ENCODE measurements around the gene BBC3.
"Not testable (repeated sequence)": the region's sequence is repeated elsewhere in the genome, so short reads cannot be mapped to it uniquely, and the experiment has no call there.

Gene BBC3

DNA sequence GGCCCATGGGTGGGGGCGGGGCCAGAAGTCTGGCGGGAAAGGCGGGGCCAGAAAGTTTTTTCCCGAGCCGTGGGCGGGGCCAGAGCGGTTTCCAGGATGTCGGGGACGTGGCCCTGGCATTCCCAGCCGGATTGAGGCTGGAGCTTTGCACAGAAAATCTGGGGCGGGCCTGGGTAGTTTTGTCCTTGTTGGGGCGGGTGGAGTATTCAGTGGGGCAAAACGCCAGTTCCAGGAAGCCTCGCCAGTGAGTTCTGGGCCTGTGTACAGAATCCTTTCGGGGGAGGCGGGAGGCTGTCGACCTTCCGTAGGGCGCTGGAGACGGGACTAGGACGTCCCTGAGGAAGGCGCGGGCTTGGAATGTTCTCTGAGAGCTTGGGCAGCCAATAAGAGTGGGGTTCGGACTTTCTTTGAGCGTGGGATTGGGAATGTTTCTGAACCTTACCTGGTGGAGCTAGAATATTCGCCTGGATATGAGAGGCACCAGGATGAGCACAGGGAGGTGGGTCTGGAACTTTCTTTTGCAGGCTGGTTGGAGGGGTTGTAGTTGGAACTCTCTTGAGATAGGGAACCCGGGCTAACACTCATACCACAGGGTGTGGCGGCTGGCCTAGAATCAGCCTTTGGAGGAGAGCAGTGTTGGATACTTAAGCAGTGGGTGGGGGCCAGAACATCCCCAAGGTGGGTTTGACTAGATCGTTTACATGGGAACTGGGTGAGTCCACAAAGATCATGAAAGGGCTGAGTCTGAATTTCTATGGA lies 26.6 kb upstream of the BBC3 start:
- DNase-seq, result no peak

DNA sequence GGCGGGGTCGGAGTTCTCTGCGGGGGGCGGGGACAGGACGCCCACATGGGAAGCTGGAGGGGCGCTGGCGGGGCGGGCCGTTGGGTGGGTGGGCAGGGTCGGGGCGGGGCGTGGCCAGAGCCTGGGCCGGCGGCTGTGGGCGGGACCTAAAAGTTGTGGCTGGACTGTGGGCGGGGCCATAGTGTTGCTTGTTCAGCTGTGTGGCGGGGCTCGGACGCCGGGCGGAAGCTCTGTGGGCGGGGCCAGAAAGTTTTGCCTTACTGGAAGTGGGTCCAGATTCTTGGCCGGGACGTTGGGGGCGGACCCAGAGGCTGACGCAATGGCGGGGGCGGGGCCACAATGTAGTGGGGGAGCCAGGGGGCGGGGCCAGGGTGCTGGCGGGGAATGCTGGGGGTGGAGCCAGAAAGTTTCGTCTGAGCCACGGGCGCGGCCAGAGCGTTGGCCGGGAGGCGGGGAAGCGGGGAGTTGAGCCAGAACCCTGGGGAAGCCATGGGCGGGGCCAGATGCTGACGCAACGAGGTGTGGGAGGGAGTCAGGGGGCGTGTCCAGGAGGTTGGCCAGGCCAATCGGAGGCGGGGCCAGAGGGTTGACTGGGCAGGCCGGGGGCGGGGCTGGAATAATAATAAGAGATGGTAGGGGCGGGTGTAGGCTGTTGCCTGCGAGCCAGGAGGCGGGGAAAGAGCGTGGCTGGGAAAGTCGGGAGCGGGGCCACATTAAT lies 25.9 kb upstream of the BBC3 start:
- DNase-seq, result peak; percentile 99

DNA sequence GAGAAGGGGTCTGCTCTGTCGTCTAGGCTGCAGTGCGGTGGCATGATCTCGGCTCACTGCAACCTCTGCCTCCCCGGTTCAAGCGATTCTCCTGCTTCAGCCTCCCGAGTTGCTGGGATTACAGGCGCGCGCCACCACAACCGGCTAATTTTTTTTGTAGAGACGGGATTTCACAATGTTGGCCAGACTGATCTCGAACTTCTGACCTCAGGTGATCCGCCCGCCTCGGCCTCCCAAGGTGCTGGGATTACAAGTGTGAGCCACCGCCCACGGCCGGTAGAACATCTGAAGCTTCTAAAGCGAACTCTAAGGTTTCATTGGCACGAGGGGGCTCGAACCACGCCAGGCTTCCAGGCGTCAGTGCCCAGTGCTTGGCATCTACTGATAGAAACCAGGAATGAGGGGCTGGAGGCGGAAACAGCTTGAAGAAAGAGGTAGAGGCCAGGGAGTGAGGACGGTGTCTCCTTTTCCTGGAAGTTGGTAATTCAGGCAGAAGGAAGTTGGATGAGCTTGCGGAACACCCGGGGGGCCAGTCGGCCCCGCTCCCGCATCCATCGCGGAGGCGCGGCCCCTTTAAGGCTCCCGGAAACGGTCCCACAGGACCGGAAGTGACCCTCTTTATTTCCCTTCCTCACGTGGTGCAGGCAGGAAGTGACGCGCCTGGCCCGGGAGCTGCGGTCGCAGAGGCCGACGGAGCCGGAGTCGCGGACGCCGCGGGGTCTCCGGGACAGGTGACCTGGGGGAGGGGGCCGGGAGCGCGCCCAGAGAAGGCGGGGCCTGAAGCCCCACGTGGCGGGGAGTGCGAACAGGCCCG lies 25.1 kb upstream of the BBC3 start, which contains the start of gene CCDC9:
Gene CCDC9, plus strand, starts transcription at position 647 of the 814 bp plus-strand sequence. CDS start 1,876 bp downstream, outside the sequence.
- DNase-seq, result peak; percentile 97

DNA sequence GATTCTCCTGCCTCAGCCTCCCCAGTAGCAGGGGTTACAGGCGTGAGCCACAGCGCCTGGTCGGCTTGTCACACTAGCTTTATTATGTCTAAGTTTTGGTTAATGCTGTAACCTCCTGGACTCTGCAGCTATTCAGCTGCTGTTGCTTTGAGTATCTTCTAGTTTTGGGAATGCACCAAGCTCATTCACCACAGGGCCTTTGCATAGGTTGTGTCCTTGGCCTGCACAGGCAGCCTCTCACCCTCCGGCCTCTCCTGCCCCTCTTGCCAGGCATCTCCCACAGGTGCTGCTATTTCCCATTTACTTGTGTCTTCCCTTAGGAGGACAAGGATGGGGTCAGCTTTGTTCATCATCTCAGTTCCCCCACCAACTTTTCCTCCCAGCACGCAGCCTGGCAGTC lies 23.0 kb upstream of the BBC3 start:
- no peak for DNase-seq

DNA sequence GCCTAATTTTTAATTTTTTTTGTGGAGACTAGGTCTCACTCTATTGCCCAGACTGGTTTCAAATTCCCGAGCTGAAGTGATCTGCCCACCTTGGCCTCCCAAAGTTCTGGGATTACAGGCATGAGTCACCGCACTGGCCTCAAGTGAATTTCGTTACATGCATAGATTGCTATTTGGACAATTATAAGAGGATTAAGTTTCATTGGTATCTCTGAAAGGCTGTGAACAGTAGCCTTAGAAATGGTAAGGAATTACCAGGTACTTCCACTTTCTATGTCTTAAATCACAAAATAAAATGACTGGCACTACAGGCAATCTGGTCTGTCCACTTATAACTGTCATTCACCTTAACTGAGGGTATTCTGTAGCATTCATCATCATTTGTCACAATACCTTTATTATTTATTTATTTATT lies 22.5 kb upstream of the BBC3 start:
- no peak for DNase-seq

DNA sequence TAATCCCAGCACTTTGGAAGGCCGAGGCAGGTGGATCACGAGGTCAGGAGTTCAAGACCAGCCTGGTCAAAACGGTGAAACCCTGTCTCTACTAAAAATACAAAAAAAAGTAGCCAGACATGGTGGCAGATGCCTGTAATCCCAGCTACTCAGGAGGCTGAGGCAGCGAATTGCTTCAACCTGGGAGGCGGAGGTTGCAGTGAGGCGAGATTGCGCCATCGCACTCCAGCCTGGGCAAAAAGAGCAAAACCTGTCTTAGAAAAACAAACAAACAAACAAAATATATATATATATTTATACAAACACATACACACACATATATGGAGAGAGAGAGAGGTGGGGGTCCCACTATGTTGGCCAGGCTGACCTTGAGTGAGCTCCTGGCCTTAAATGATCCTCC lies 22.0 kb upstream of the BBC3 start:
- DNase-seq, result not testable (repeated sequence)

DNA sequence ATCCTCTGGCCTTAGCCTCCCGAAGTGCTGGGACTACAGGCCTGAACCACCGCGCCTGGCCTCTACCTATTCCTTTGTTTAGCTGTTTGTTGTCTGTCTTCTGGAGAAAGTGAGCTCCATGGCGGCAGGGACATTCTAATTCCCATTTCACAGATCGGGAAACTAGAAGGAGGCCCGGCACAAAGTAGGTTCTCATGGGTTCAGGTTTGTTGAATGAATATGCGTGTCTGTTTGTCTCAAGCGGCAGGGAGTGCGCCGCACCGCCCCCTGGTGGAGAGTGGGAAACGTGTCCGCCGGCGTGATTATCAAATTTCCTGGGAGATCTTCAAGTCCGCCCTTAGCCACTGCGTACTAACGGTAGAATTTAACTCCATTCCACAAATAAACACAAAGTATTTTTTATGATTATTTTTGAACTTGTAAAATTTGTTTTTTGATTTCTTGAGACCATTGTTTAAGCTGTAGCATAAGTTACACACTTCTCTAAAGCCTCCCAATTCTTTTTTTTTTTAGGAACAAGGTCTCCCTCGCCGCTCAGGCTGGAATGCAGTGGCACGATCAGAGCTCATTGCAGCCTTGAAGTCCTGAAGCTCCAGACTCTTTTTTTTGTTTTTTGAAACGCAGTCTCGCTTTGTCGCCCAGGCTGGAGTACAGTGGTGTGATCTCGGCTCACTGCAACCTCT lies 16.4 kb upstream of the BBC3 start:
- peak; percentile 93 for DNase-seq

DNA sequence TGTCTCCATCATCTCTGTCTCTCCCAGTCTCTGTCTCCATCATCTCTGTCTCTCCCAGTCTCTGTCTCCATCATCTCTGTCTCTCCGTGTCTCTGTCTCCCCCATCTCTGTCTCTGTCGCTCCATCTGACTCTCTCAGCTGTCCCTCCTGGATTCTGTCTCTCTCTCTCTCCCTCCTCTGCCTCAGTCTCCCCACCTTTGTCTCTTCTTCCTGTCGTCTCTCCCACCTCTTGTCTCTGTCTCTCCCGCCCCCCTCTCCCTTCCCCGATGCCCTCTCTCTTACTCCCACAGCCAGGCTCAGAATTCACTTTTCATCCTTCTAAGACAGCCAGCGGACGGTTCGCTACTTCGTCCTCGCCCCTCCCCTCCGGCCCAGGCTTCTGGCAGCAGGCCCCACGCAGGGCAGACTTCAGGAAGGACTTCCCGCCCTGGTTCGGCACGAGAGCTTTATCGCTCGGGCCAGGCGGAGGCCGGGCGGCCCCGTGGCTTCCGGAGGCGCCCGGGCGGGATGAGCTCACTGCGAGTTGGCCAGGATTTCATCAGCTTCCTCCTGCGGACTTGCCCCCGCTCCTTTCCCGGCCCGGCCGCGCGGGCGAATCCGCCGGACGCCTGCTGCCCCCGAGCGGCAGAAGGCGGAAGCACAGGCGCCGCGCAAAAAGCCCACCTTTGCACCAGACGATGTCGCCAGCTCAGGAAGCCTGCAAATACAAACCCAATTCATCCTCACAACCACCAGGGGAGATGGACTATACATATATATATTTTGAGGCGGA lies 13.0 kb upstream of the BBC3 start:
- peak; percentile 96 for DNase-seq

DNA sequence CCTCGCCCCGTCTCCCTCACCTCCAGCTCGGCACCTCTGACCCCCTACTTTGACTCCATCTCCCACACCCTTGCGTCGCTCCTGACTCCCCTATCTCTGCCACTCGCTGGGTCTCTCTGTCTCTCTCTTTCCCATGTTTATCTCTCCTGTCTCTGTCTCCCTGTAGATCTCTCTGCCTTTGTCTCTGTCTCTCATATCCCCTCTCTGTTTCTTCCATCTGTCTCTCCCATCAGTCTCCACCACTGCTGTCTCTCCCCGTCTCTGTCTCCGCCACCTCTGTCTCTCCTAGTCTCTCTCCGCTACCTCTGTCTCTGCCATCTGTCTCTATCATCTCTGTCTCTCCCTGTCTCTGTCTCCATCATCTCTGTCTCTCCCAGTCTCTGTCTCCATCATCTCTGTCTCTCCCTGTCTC lies 12.4 kb upstream of the BBC3 start:
- no peak for DNase-seq

DNA sequence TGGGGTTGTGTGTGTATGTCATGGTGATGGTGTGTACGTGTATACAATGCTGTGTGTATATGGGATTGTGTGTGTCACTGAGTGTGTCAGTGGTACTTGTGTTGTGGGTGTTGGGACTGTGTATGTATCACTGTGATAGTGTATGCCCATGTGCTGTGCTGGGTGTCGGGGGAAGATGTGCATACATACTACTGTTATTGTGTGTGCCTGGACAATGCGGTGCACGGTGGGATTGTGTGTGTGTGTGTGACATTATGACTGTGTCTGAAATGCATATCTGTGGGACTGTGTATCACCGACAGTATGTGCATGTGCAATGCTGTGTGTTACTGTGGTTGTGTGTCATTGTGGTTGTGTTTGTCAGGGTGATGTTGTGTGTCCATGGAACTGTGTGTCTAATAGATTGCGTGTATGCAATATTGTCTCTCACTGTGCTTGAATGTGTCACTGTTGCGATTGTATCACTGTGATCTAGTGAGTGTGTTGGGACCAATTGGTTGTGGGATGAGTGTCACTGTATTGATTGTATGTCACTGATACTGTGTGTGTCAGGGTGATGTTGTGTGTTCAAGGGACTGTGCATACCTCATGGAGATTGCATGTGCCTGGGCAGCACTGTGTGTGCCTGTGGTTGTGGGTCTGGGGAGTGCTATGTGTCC lies 11.0 kb upstream of the BBC3 start:
- DNase-seq, result no peak

DNA sequence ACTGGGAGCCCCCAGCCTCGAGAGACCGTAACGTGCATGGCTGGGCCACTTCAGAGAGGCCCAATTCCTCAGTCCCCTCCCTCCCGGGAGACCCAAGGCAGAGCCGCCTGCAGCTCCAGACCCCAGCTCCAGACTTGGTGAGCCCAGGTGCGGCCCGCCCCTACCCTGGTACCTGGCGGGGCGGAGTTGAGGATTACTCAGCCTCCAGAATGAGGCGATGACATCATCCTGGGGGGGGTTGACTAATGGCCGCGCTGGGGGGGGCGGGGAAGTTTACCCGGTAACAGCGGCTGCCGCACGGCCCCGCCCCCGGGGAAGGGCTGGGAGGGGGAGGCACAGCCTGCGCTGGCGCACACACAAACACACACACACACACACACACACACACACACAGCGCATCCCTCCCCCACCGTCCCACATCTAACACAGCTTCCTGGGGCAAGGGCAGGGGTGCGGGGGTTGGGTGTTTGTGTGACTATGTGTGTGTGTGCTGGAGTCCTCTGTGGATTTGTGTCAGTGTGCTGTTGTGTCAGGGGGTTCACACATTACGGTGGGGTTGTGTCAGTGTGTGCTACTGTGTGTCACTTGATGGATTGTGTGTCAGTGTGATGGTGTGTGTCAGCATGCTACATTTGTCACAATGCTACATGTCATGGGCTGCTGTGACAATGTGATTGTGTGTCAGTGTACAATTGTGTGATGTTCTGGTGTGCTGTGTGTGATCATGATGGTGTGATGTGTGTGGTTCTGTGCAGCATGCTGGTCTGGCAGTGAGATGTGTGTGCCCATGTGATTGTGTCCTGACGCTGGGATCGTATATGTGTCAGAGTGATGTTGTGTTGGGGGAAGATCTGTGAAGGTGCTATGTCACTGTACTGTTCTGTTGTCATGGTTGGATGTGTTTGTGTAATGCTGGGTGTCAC lies 10.3 kb upstream of the BBC3 start:
- DNase-seq, result peak; percentile 94

DNA sequence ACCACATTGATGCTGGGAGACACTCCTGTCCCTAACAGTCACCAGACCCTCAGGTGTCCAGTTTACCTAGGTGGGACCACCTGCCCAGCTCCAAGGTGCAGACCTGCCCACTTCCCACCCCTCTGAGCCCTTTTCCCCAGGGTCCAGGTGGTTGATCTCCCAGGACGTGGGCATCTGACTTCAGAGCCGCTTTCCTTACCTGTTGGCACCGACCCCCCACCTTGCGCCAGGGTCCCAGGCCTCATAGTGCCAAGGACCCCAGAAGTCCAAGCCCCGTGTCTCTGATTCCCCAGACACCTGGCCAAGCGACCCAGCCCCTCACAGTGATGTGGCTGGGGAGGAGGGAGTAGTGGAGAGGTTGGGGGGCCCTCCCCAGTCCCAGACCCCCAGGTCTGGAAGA lies 9.6 kb upstream of the BBC3 start:
- no peak for DNase-seq

DNA sequence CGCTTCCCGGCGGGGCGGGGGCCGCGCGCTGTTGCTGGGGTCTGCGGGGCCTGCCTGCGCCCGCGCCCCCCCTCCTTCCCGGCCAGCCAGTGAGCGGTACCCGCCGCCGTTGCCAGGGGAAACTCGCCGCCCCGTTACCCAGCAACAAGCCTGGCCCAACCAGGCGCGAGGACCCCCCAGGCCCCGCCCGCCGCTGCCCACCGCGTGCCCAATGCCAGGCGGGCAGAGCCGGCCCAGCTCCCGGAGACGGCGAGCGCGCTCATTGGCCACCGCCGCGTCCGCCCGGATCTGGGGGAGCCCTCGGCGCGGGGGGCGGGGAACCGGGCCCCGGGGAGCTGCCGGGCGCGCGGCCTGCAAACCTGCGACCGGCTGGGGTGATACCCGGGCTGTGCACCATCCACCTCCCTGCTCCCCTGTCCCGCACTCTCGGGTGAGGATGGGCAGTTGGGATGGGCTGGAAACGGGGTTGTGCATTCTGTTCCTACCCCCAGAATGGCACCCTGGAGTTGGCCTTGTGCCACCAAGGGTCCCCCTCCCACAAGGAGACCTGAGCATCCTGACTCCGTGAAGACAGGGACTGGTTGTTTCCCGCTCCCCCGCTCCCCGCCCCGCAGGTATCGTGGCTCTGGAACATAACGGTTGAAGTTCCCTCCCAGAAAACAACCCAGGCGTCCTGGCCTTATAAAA lies 8.8 kb upstream of the BBC3 start:
- DNase-seq, result peak; percentile 88

DNA sequence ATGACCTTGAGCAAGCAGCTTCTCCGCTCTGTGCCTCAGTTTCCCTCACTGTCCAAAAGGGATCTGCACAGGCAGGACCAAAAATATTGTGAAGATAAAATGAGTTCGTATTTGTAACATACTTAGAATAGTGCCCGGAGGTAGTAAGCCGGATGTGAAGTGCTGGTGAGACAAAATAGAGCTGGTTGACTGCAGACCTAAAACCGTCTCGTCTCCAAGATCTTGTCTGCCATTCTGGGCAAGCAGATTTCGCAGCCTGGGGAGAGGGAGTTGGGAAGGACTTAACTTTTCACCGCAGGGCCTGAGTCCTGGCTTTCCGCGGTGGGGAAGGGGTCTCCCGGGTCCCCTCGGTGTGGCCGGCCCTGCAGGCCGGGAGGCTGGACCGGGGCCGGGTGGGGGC lies 8.2 kb upstream of the BBC3 start:
- no peak for DNase-seq

DNA sequence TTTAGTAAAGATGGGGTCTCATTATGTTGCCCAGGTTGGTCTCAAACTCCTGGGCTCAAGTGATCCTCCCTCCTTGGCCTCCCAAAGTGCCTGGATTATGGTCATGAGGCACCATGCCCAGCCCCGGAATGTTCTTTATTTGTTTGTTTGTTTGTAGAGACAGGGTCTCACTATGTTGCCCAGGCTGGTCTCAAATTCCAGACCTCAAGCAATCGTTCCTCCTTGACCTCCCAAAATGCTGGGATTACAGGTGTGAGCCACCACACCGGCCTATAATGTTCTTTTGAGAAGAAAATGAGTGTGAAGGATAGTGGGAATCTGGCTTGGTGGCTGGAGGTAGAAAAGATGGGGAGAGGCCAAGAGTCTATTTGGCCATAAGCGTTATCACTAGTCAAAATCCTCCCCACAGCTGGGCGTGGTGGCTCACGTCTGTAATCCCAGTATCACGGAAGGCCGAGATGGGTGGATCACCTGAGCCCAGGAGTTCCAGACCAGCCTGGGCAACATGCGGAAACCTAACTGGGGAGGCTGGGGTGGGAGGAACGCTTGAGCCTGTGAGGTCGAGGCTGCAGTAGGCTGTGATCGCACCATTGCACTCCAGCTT lies 5.2 kb upstream of the BBC3 start:
- DNase-seq, result no peak

DNA sequence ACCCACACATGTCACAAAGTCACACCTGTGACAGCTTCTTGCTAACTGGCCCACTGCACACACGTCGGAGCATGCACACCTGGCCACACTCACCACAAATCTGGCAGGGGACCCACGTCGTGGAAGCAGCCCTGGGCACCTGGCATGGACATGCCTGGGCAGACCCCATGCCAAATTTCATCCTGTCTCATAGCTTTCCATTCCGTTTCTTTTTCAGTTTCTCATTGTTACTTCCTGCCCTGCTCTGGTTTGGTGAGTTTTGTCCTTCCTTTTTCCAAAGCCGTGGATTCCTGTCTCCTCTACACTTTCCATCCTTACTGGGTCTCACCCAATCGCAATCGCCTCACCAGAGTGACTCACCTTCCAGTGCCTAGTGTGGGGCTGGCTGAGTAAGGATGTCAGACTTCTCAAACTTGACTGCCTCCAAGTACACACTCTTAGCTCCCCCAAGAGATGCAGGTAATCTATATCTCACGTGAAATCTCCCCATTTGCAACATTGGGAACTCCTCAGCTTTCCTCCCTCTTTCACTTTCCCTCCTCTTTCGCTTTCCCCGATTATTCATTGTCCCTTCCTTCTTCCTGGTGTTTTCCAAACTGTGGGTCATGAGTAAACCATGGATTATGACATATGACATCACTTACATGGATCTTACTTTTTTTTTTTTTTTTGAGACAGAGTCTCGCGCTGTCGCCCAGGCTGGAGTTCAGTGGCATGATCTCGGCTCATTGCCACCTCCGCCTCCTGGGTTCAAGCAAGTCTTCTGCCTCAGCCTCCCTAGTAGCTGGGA lies 1.6 kb upstream of the BBC3 start:
- peak; percentile 70 for DNase-seq

DNA sequence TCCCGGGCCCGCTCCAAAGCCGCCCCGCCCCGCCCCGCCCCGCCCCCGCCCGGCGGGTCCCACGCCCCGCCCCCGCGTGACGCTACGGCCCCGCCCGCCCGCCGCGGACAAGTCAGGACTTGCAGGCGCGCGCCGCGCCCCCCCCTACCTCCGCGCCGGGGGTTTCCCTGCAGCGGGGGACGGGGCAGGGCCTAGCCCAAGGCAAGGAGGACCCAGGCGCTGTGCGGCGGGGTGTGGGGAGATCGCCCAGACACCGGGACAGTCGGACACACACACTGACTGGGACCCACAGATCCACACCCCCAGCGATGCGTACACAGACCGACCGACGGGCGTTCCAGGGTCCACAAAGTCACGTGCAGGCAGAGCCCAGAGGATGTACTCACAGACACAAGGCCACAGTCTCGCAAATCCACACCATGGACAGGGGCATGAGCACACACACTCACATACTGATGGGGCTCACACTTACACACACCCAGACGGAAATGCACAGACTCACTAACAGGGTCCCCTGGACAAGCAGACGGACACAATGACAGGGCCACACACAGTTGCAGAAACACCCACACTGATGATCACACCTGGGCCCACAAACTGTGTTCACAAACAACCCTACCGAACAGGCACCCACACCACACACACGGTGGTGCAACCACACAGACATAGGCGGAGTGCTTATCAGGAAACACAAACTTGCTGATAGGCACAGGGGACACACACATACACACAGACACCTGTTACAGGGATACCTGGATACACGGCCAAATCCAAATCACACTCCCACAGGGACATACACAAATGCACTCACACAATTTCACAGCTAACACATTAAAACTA lies 436 bp upstream of the BBC3 start:
- DNase-seq, result peak; percentile 97

All from activated effector memory CD4-positive, alpha-beta T cell treated with anti-CD3 and anti-CD28 coated beads, Interleukin-2, amount 50 U/mL, for 16 hours (primary cell).